Neuron (in vitro differentiated cells): ENCODE measurements around the gene GPR50.

Experiments used
- H2AFZ ChIP-seq: one replicate; pipeline ENCODE4 v1.6.1; 2013; ENCODE audit warnings: low read depth, mild to moderate bottlenecking, inconsistent platforms, low read length, moderate library complexity
- H3K27me3 ChIP-seq: one replicate; pipeline ENCODE4 v1.6.1; 2013; ENCODE audit warnings: low read length; ENCODE audit not compliant: insufficient read depth
- H3K36me3 ChIP-seq: one replicate; pipeline ENCODE4 v1.6.1; 2013; ENCODE audit warnings: low read length; ENCODE audit not compliant: insufficient read depth
- H3K4me1 ChIP-seq: one replicate; pipeline ENCODE4 v1.6.1; 2013; ENCODE audit warnings: low read length; ENCODE audit not compliant: insufficient read depth
- H3K4me3 ChIP-seq: 2 replicates; pipeline ENCODE4 v1.5.1; 2013; ENCODE audit warnings: mild to moderate bottlenecking, low read length, moderate library complexity
- H3K9me3 ChIP-seq: one replicate; pipeline ENCODE4 v1.6.1; 2013; ENCODE audit warnings: low read length

GPR50 gene

GRCh38 chrX:151178746-151179145, 2.4 kb downstream of the GPR50 start:
- Histone ChIP-seq H3K27me3 (peaks cover 64% of the 10 kb centered on the region), H3K9me3 (no peaks in the 10 kb centered on the region), H3K36me3 (no peaks in the 10 kb centered on the region), H2AFZ (no peak overlapping the region), H3K4me3 (no peak overlapping the region), H3K4me1 (peaks cover 5% of the 10 kb centered on the region)

- peaks cover 50% of the 10 kb centered on the region for H3K27me3 ChIP-seq
- H3K4me1 ChIP-seq = peaks cover 1% of the 10 kb centered on the region
- H2AFZ ChIP-seq = no peak overlapping the region
- no peaks in the 10 kb centered on the region for H3K36me3 ChIP-seq
- no peaks in the 10 kb centered on the region for H3K9me3 ChIP-seq
- H3K4me3 ChIP-seq = no peak overlapping the region
These were observed 4.0 kb downstream of the GPR50 start for GRCh38 chrX:151180400-151180799.

- Histone ChIP-seq H3K27me3 (peaks cover 44% of the 10 kb centered on the region), H3K9me3 (no peaks in the 10 kb centered on the region), H3K4me3 (no peak overlapping the region)
These were observed 4.7 kb downstream of the GPR50 start for GRCh38 chrX:151181088-151181487.

GRCh38 chrX:151183233-151183753, 6.9 kb downstream of the GPR50 start:
- H3K4me3 ChIP-seq = no peak overlapping the region
- no peaks in the 10 kb centered on the region for H3K36me3 ChIP-seq
- H3K4me1 ChIP-seq = no peaks in the 10 kb centered on the region
- no peaks in the 10 kb centered on the region for H3K9me3 ChIP-seq
- peaks cover 27% of the 10 kb centered on the region for H3K27me3 ChIP-seq
- H2AFZ ChIP-seq = no peak overlapping the region

More at GRCh38 chrX:151181088-151181487, 4.7 kb downstream of the GPR50 start:
- no peaks in the 10 kb centered on the region for H3K4me1 ChIP-seq
- H2AFZ ChIP-seq = no peak overlapping the region
- no peaks in the 10 kb centered on the region for H3K36me3 ChIP-seq

- Histone ChIP-seq H3K27me3 (peaks cover 29% of the 10 kb centered on the region), H3K36me3 (no peaks in the 10 kb centered on the region), H3K4me1 (no peaks in the 10 kb centered on the region), H3K4me3 (no peak overlapping the region), H2AFZ (no peak overlapping the region), H3K9me3 (no peaks in the 10 kb centered on the region)
These were observed 7.7 kb downstream of the GPR50 start for GRCh38 chrX:151183912-151184565.

- Histone ChIP-seq H3K4me3 (no peak overlapping the region), H3K4me1 (no peaks in the 10 kb centered on the region), H3K9me3 (no peaks in the 10 kb centered on the region), H3K27me3 (peaks cover 24% of the 10 kb centered on the region), H2AFZ (no peak overlapping the region), H3K36me3 (no peaks in the 10 kb centered on the region)
These were observed 8.3 kb downstream of the GPR50 start for GRCh38 chrX:151184705-151185104.

GRCh38 chrX:151206871-151207270, 30.5 kb downstream of the GPR50 start:
- Histone ChIP-seq H3K4me1 (no peaks in the 10 kb centered on the region), H3K4me3 (no peak overlapping the region), H3K27me3 (no peaks in the 10 kb centered on the region), H3K9me3 (no peaks in the 10 kb centered on the region), H3K36me3 (no peaks in the 10 kb centered on the region), H2AFZ (no peak overlapping the region)

GRCh38 chrX:151225843-151226242, 49.5 kb downstream of the GPR50 start:
- Histone ChIP-seq H3K36me3 (no peaks in the 10 kb centered on the region), H3K9me3 (no peaks in the 10 kb centered on the region), H2AFZ (no peak overlapping the region), H3K4me3 (no peak overlapping the region), H3K27me3 (peaks cover 32% of the 10 kb centered on the region), H3K4me1 (no peaks in the 10 kb centered on the region)

GRCh38 chrX:151226941-151227340, 50.6 kb downstream of the GPR50 start:
- Histone ChIP-seq H3K36me3 (no peaks in the 10 kb centered on the region), H2AFZ (no peak overlapping the region), H3K9me3 (no peaks in the 10 kb centered on the region), H3K27me3 (peaks cover 32% of the 10 kb centered on the region), H3K4me1 (no peaks in the 10 kb centered on the region), H3K4me3 (no peak overlapping the region)

- Histone ChIP-seq H3K36me3 (no peaks in the 10 kb centered on the region), H3K27me3 (peaks cover 35% of the 10 kb centered on the region)
These were observed 51.2 kb downstream of the GPR50 start for GRCh38 chrX:151227627-151228026.

GRCh38 chrX:151228935-151229334, 52.6 kb downstream of the GPR50 start:
- no peak overlapping the region for H3K4me3 ChIP-seq
- no peaks in the 10 kb centered on the region for H3K9me3 ChIP-seq
- H2AFZ ChIP-seq = no peak overlapping the region
- peaks cover 37% of the 10 kb centered on the region for H3K27me3 ChIP-seq
- no peaks in the 10 kb centered on the region for H3K4me1 ChIP-seq
- H3K36me3 ChIP-seq = no peaks in the 10 kb centered on the region

More at GRCh38 chrX:151227627-151228026, 51.2 kb downstream of the GPR50 start:
- Histone ChIP-seq H3K4me3 (no peak overlapping the region), H3K4me1 (no peaks in the 10 kb centered on the region), H2AFZ (no peak overlapping the region), H3K9me3 (no peaks in the 10 kb centered on the region)
